AG20443 (cell line): ENCODE measurements around the gene NDUFA11.

Experiments used
- DNase-seq: peaks from one replicate; pipeline ENCODE4 v3.0.0; 2012; ENCODE audit warnings: low spot score, mixed read lengths

Gene NDUFA11

GRCh38 chr19:5908773-5909442 is 5.3 kb upstream of the NDUFA11 start:
- DNase-seq: no peak

- DNase-seq: no peak
Measured at GRCh38 chr19:5907241-5907640, 3.7 kb upstream of the NDUFA11 start.

GRCh38 chr19:5905114-5905778 is 1.7 kb upstream of the NDUFA11 start:
- DNase-seq: no peak

- DNase-seq: peak; percentile 99
Measured at GRCh38 chr19:5904352-5905113, 943 bp upstream of the NDUFA11 start, which contains the start of gene VMAC. Gene VMAC (plus strand): TSS chr19:5904872. CDS start chr19:5904891, 19 bp downstream.

- peak; percentile 59 for DNase-seq
Measured at GRCh38 chr19:5903056-5903623, 450 bp downstream of the NDUFA11 start.

GRCh38 chr19:5900976-5901375 is 2.6 kb downstream of the NDUFA11 start:
- no peak for DNase-seq

GRCh38 chr19:5899728-5900526 is 3.7 kb downstream of the NDUFA11 start:
- DNase-seq: no peak

- DNase-seq: no peak
Measured at GRCh38 chr19:5897189-5897969, 6.2 kb downstream of the NDUFA11 start.

- no peak for DNase-seq
Measured at GRCh38 chr19:5896365-5897076, 7.1 kb downstream of the NDUFA11 start.

GRCh38 chr19:5895890-5896289 is 7.7 kb downstream of the NDUFA11 start:
- no peak for DNase-seq

GRCh38 chr19:5895409-5895808 is 8.2 kb downstream of the NDUFA11 start:
- DNase-seq: no peak

GRCh38 chr19:5894704-5895349 is 8.8 kb downstream of the NDUFA11 start:
- DNase-seq: no peak

- peak; percentile 20 for DNase-seq
Measured at GRCh38 chr19:5893907-5894703, 9.5 kb downstream of the NDUFA11 start.

- DNase-seq: no peak
Measured at GRCh38 chr19:5893296-5893903, 10.2 kb downstream of the NDUFA11 start.

GRCh38 chr19:5892772-5893275 is 10.8 kb downstream of the NDUFA11 start:
- DNase-seq: no peak

GRCh38 chr19:5891938-5892771 is 11.4 kb downstream of the NDUFA11 start:
- peak; percentile 78 for DNase-seq

GRCh38 chr19:5891572-5891937 is 12.0 kb downstream of the NDUFA11 start:
- no peak for DNase-seq
